GM12874 (cell line): ENCODE measurements around the gene BTG3.

Source experiments
- TF ChIP-seq, protein P1 (sequence below): IDR thresholded peaks from 2 replicates; pipeline ENCODE4 v1.5.1; 2011; ENCODE audit warnings: low read depth, mild to moderate bottlenecking, control low read depth, low read length, moderate library complexity; ENCODE audit not compliant: insufficient read depth

Gene BTG3

DNA sequence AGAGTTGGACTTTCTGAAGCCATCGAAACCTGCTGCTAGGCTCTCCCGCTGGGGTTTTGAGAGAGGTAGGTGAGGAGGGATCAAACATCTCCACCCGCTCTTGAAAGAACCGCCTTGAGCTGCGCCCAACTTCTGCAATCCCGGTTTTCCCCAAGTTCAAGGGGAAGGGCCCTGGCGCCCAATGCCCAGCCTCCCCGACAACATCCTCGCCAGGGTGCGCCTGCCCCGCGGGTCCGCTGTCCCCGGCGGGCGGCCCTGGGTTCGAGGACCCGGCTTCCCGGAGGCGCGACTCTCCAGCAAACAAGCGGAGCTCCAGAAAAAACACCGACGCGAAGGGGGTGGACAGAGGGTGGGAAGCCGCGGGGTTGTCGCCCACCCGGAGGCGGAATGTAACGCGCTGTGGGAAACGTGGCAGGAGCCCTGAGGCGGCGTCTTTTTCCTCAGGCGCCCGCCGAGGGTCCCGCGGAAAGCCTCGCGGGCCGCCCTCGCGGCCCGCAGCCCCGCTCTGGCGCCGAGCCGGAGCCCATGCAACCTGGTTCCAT lies 607 bp downstream of the BTG3 start:
- TF ChIP-seq, protein P1, sequence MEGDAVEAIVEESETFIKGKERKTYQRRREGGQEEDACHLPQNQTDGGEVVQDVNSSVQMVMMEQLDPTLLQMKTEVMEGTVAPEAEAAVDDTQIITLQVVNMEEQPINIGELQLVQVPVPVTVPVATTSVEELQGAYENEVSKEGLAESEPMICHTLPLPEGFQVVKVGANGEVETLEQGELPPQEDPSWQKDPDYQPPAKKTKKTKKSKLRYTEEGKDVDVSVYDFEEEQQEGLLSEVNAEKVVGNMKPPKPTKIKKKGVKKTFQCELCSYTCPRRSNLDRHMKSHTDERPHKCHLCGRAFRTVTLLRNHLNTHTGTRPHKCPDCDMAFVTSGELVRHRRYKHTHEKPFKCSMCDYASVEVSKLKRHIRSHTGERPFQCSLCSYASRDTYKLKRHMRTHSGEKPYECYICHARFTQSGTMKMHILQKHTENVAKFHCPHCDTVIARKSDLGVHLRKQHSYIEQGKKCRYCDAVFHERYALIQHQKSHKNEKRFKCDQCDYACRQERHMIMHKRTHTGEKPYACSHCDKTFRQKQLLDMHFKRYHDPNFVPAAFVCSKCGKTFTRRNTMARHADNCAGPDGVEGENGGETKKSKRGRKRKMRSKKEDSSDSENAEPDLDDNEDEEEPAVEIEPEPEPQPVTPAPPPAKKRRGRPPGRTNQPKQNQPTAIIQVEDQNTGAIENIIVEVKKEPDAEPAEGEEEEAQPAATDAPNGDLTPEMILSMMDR: no peak

DNA sequence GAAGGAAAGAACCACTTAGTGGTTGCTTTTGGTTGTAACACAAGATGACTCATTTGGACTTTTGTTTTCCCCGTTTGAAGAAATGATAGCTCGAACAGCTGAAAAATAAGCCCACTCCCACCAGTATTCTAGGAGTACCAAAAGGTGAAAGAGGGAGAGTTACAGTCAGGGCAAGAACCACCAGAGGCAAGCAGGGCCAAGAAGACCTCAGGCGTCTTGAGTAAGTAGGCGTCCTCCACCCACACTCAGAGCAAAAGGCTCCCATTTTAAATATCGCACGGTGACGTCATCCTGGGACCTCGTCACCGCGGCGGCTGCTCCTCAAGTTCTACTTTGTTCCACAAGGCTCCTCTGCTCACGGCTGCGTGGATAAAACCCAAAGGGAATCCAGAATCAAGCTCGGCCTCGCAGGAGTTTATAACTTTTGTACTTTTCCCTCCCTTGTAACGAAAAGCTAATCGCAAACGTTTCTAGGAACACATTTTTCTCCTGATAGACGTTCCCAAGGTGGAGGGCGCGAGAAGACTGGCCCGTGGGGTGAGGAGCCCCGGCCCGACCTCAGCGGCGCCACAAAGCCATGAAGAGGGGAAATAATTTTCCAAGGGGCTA lies 1.2 kb downstream of the BTG3 start:
- TF ChIP-seq, protein P1: no peak

DNA sequence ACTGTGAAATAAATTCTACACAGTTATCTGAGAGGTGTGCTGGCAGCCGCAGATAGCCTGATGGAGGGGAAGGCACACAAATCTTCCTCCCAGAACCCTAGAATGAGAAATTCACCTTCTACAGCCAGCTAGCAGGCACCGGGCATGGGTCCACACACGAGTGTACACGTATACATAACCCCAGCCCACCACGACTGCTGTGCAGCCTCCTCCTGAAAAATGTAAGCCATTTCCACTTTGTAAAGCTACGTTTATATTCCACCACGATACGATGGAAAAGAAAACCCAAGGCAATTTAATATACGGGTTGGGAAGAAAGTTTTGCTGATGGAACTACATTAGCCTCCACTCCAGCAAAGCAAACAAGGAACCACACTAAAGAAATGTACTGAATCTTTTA lies 1.8 kb downstream of the BTG3 start:
- TF ChIP-seq, protein P1: no peak

DNA sequence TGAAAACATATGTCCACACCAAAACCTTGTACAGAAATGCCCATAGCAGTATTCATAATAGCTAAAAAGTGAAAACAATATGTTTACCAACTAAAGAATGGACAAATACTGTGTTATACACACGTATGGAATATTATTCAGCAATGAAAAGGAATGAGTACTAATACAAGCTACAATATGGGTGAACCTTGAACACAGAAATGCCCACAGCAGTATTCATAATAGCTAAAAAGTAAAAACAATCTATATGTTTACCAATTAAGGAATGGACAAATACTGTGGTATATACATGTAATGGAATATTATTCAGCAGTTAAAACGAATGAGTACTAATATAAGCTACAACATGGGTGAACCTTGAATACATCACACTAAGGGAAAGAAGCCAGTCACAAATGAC lies 3.0 kb downstream of the BTG3 start:
- TF ChIP-seq, protein P1: no peak

DNA sequence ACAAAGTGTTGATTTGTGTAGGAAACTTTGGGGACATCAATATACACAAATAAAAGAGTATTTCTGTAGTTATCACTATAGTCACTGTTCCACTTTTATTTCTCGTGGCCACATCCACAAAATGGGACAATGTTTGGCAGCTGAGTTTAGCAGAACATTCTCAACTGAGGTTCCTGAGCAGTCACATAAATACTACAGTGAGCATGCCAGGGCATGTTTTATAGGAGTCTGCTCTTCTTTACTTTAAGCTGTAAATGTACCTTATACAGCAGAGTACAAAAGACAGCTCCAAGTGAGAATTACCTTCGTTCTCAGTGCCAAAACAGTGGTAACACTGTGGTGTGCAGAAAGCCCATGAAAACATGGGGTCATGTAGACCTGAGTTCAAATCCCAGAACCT lies 5.0 kb downstream of the BTG3 start:
- TF ChIP-seq, protein P1: no peak

DNA sequence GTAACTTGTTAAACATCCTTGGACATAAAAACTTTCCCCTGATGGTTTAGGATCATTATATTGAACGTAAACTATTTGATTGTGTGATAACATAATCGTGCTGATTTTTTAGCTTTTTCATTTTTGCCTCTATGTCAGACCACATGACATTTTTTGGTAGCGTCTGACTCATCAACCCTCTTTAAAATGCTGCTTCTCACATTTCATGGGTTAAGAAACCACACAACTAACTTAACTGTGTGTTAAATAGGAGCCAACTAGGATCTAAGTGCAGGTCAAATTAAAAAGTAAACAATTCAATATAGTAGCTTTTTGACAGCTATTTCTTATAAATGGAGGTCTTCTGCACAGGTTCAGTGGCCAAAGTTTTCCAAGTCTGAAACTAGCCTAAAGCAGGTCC lies 9.8 kb downstream of the BTG3 start:
- TF ChIP-seq, protein P1: no peak

DNA sequence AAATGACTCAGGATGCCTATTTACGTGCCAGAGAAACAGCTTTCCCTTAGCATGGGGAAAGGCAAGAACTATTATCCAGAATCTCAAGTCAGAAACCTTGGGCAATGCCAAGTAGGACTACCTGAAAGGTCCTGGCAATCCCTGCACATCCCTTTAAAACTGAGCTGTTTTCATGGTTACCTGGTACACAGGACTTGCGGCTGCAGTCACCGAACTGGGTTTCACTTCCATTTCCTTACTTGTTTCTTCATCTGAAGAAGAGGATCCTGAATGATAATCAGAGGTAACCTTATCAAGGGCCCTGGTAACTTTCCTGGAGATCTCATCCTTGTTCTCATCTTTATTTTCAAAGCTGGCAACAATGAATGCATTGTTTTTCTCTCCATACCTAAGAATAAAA lies 14.3 kb downstream of the BTG3 start:
- TF ChIP-seq, protein P1: no peak
